GM21619 (cell line): ENCODE results near the gene NARS2.
"Not testable (repeated sequence)": the region's sequence is repeated elsewhere in the genome, so short reads cannot be mapped to it uniquely, and the experiment has no call there.

Experiments
- ATAC-seq: cut with Tn5 transposase; IDR thresholded peaks from one replicate; pipeline ENCODE4 v1.9.1; 2021; ENCODE audit not compliant: unreplicated experiment

The NARS2 gene

GRCh38 chr11:78548911-78549590 lies 25.6 kb downstream of the NARS2 start:
- ATAC-seq: no peak

GRCh38 chr11:78547931-78548705 lies 26.5 kb downstream of the NARS2 start:
- ATAC-seq: no peak

DNA sequence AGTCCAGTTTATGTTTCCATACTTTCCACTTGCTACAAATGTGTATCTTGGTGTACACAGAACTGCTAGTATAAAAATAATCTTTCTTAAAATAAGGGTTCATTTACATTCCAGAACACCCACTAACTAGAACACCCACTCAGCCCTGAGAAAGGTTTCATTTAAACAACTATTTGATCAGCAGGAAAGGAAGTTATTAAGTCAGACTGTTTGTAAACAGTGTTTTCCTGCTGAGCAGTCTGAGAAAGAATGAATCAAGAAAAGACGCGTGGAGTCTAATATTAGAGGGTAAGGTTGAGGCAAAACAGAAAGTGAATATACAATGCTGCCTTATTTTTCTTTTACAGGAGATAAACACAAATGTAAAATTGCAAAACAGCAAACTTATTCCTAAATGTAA lies 32.7 kb downstream of the NARS2 start:
- no peak for ATAC-seq

DNA sequence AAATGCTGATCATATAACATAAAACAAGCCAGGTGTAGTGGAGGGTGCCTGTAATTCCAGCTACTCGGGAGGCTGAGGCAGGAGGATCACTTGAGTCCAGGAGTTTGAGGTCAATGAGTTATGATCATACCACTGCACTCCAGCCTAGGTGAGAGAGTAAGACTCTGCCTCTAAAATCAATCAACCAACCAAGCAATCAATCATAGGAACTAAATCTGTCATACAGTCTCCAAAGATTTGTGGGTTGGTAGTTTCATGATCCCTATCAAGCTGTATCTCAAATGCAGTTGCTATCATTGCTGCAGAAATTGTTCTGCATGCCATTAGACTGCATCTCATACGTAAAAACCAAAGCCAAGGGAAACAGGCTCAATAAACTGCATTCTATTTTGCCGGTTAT lies 33.1 kb downstream of the NARS2 start:
- no peak for ATAC-seq

GRCh38 chr11:78540256-78540655 lies 34.4 kb downstream of the NARS2 start:
- no peak for ATAC-seq

DNA sequence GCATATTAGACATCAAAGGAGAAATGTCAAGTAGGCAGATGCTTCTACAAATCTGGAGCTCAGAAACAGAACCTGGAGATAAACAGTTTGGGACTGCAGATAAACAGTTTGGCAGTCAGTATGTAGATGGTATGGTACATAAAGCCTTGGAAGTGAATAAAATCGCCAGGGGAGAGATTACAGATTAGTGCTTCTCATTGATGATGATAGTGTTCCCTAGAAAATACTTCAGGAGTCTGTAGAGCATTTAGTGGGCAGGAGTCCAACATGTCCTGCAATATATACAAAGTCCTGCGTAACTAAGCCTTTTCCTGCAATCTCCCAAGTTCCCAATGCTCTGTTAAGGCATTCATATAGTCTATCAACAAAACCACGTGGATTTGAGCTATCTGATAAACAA lies 35.2 kb downstream of the NARS2 start:
- ATAC-seq: no peak

- no peak for ATAC-seq
Measured at GRCh38 chr11:78536933-78537332, 37.7 kb downstream of the NARS2 start.

DNA sequence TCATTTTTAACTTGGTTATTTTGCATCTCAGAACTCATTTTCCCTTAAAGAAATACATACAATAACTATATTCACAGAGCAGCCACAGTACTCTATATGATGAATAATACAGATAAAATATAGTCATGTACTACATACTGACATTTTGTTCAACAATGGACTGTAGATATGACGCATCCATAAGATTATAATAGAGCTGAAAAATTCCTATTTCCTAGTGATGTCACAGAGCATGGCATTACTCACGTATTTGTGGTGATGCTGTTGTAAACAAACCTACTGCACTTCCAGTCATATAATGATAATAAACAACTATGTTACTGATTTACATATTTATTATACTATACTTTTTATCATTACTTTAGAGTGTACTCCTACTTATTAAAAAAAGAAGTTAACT lies 38.7 kb downstream of the NARS2 start:
- no peak for ATAC-seq

- no peak for ATAC-seq
Measured at GRCh38 chr11:78535027-78535426, 39.6 kb downstream of the NARS2 start.

DNA sequence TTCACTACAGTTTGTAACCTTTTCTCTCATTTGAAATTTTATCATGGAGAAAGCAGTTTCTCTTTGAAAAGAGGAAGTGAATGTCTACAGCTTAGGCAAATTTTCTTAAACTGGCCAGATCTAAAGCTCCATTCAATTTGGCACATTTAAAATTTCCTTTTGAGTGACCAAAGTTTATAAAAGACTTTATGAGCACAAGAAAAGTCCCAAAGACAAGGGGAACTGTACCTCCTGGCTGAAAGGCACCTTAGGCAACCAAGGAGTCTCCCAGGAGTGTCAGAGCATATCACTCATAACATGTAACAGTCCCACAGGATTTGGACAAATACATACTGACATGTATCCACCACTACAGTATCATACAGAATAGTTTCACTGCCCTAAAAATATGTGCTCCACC lies 41.3 kb downstream of the NARS2 start:
- ATAC-seq: no peak

GRCh38 chr11:78532991-78533390 lies 41.7 kb downstream of the NARS2 start:
- no peak for ATAC-seq

- no peak for ATAC-seq
Measured at GRCh38 chr11:78526497-78527146, 48.0 kb downstream of the NARS2 start.

DNA sequence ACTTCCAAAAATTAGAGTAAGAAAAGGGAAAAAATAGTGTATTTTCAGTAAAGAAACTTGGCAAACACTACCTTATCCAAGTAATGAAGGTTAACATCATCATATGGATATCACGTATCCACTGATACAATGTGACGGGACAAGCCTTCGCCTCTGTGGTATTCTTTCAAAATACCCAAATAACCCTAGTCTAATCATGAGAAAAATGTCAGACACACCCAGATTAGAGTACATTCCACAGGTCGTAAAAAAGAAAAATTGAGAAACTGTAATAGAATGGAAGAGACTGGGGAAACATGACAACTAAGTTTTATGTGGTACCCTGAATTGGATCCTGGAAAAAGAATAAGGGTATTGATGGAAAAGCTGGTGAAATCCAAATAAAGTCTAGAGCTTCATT lies 48.9 kb downstream of the NARS2 start:
- ATAC-seq: no peak

DNA sequence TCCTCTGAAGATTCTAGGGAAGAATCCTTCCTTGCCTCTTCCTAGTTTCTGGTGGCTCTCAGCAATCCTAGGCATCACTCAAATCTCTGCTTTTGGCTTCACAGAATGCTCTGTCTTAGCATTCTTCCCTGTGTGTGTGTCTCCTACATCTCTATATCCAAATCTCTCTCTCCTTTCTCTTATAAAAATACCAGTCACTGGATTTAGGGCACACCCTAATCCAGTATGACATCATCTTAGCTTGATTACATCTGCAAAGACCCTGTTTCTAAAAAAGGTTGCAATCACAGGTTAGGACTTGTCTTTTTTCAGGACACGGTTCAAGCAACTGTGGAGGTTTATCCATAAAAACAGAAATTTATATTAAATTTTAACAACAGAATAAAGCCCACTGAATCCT lies 54.4 kb downstream of the NARS2 start:
- ATAC-seq: no peak

DNA sequence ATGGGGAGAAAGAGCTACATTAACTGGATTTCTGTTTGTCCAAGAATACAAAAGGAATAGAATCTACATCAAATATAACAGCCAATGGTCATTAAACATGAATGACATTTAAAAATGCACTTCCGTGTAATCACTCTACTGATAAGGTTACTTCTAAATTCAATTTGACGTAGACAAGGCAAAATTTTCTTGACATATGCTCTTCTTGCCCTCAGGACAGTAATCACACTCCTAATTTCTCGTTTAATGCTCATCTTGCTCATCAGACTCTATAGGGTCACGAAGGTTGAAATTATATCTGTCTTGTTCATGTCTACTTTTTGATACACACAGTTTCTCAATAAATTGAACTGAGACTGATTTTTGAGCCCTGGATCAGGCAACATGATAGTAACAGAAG lies 58.4 kb downstream of the NARS2 start:
- ATAC-seq: no peak

DNA sequence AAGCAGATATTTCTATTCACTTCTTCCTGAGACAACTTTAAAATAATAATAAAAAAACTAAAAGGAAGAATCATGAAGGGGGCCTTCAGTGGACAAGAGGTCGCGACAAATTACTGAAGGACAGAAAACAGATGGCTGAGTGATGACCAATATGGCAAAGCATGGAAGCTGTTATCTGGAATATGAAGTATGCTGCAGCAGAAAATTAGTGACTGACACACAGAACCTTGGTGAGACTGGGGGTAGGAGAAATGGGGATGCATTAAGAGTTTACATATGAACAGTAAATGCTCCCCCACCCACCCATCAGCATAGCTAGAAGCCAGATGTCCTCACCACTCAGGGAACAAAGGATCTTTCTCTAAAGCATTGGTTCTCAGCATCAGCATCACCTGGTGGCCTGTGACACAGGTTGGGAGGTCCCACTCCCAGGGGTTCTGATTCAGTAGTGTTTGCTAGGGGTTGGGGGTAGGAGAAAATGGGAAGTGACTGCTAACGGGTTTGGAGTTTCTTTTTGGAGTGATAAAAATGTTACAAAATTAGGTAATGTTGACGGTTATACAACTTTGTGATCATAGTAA lies 59.7 kb downstream of the NARS2 start:
- ATAC-seq: no peak

DNA sequence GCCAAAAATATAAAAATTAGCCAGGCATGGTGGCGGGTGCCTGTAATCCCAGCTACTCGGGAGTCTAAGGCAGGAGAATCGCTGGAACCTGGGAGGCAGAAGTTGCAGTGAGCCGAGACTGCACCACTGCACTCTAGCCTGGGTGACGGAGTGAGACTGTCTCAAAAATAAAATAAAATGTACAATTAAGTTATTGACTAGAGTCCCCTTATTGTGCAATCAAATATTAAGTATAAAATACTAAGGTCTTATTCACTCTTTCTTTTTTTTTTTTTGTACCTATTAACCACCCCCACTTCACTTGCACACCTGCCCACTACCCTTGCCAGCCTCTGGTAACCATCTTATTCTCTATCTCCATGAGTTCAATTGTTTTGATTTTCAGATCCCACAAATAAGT lies 61.6 kb downstream of the NARS2 start:
- not testable (repeated sequence) for ATAC-seq

DNA sequence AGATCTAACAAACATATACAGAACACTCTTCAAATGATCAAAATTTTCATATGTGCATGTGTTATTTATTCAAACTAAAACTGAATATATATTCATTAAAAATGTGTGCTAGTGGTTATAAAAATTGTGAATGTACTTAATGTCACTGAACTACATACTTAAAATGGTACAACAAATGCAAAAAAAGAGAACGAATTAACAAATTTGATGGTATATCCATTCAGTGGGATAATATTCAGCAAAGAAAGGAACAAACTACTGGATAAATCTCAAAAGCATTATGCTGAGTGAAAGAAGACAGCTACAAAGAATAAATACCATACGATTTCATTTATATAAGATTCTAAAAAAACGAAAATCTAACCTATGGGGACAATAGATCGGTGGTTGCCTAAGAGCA lies 64.1 kb downstream of the NARS2 start:
- no peak for ATAC-seq

DNA sequence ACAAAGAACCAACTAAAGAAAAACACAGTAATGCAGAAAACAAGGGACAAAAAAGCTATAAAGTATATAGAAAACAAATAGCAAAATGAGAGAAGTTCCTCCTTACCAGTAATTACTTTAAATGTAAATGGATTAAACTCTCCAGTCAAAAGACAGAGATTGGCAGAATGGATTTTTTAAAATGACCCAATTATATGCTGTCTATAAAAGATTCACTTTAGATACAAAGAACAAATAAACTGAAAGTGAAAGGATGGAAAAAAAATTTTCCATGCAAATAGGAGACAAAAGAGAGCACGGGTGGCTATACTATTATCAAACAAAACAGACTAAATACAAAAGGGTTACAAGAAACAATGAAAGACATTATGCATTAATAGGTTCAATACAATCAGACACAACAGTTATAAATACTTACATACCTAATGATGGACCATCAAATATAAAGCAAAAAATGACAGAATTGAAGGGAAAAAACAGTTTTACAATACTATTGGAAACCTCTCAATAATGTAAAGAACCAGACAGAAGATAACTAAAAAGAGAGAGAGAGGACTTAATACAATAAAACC lies 64.6 kb downstream of the NARS2 start:
- ATAC-seq: no peak

DNA sequence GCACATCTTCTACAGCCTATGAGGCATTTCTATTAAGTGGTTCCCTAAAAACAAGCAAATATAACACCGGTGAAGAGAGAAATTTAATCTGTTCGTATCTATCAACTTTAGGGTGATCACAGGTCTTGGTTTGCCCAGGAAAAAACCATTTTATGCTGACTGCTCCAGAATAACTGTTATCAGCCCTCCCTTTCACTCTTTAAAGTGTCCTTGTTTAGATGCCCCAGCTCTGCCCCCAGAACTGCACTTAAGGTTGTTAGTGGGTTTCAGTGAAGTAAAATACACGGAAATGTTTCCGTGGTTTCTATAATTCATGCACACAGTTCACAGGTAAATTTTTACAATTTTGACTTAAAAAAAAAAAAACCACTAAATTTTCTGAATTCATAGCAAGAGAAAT lies 70.0 kb downstream of the NARS2 start:
- ATAC-seq: no peak

- no peak for ATAC-seq
Measured at GRCh38 chr11:78504181-78504580, 70.5 kb downstream of the NARS2 start.

DNA sequence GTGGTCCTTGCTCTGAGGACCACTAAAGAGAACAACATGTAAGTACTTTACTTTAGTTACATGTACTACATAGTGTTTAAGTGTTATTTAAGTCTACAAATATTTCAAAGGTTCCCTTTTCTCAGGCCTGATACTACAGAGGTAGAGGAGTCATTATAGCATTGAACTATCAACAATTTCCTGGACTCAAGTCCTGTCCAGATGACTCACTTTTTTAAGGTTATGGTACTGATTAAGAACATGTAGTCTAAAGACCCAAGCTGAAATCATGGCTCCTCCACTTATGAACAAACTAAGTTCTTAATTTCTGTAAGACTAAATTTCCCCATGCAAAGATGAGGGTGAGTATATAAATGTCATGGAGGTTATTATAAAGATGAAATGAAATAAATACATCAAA lies 74.7 kb downstream of the NARS2 start:
- ATAC-seq: no peak
